Measurements from ENCODE around the gene ESYT2. TPM values are rescaled to one million over a fixed set of nuclear protein-coding genes. Genes with fewer than 3 reads are reported as not detected.
A peak's percentile ranks its signal among the peaks of the same experiment; 100 is the strongest.
"Not testable (repeated sequence)": the region's sequence is repeated elsewhere in the genome, so short reads cannot be mapped to it uniquely, and the experiment has no call there.

The ESYT2 gene
- polyA plus RNA-seq, 3 donors, result 14.0 to 24.1 (median 22.0) TPM

DNA sequence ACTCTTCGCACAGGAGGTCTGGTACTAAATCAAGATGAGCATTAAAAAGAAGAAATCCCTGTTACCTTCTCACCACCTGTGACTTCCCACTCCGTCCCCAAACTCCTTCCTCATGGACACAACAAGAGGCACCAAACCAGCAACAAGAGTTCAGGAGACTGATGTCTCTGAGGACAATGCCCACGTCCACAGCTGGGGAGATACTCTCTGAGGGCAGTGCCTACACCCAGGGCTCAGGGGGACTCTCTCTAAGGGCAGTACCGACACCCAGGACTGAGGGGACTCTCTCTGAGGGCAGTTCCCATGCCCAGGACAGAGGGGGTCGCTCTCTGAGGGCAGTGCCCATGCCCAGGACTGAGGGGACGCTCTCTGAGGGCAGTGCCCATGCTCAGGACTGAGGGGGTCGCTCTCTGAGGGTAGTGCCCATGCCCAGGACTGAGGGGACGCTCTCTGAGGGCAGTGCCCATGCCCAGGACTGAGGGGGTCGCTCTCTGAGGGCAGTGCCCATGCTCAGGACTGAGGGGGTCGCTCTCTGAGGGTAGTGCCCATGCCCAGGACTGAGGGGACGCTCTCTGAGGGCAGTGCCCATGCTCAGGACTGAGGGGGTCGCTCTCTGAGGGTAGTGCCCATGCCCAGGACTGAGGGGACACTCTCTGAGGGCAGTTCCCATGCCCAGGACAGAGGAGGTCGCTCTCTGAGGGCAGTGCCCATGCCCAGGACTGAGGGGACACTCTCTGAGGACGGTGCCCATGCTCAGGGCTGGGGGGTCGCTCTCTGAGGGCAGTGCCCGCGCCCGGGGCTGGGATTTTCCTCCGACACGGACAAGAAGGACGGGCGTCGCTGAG is 125.4 kb downstream of the ESYT2 start:
- Histone ChIP-seq H3K79me2 (ENCODE audit: insufficient read depth, low read length) (peaks cover 82% of the 10 kb centered on the region), H3K4me3 (replicated peaks in 1 of 3; ENCODE audit: low read depth in 2 of 3, low read length in 3 of 3) (peak overlapping the region; percentile 73 to 96 (median 95)), H2AFZ (ENCODE audit: insufficient read depth, low read depth, low read length, poor library complexity, severe bottlenecking) (peak overlapping the region; percentile 94), H3K36me3 (replicated peaks in 1 of 2; ENCODE audit: control insufficient read depth in 1 of 2, insufficient read depth in 2 of 2, low read length in 2 of 2) (peaks cover 3 to 15% of the 10 kb centered on the region in 2 donors), H3K9ac (ENCODE audit: insufficient read depth, low read length, poor library complexity, severe bottlenecking) (peak overlapping the region; percentile 82), H3K4me1 (ENCODE audit: control insufficient read depth in 1 of 2, insufficient read depth in 2 of 2, low read length in 2 of 2) (peaks cover 25 to 40% of the 10 kb centered on the region in 2 donors), H3K9me3 (replicated peaks in 1 of 2; ENCODE audit: control insufficient read depth in 1 of 2, insufficient read depth in 1 of 2, low read length in 2 of 2) (peaks cover 0 to 12% of the 10 kb centered on the region in 2 donors), H3K4me2 (replicated peaks; ENCODE audit: extremely low read depth, low read length, poor library complexity, severe bottlenecking) (peak overlapping the region; percentile 93), H3K27ac (ENCODE audit: low read depth in 1 of 2, low read length in 2 of 2) (peak overlapping the region; percentile 43 to 95)
- Mint-ChIP-seq H3K4me3 (peak overlapping the region; percentile 74 to 83), H3K36me3 (peaks cover 12 to 29% of the 10 kb centered on the region in 2 donors), H3K9me3 (peaks cover 3 to 13% (median 8%) of the 10 kb centered on the region in 7 donors), H3K4me1 (peaks cover 31% of the 10 kb centered on the region), H3K27ac (peak overlapping the region; percentile 46 to 92 (median 89))
- DNase-seq; H3K27me3 Mint-ChIP-seq (ENCODE audit: low read depth in 3 of 3); H4K20me1 ChIP-seq (ENCODE audit: insufficient read depth, low read length); H3K27me3 ChIP-seq (ENCODE audit: control insufficient read depth in 2 of 2, insufficient read depth in 2 of 2, low read length in 2 of 2): not testable (repeated sequence)
- intact Hi-C loops (cut with micrococcal nuclease), result loop anchor here (10.0 kb wide), 2 partner anchors 121 to 151 kb away; partner anchors contain the start of genes DYNC2I1 (in 1 of the 2) and ESYT2 (in 1 of the 2)
- 16% methylated on average over 20 of the region's 23 CpGs for WGBS (ENCODE audit: insufficient coverage)

DNA sequence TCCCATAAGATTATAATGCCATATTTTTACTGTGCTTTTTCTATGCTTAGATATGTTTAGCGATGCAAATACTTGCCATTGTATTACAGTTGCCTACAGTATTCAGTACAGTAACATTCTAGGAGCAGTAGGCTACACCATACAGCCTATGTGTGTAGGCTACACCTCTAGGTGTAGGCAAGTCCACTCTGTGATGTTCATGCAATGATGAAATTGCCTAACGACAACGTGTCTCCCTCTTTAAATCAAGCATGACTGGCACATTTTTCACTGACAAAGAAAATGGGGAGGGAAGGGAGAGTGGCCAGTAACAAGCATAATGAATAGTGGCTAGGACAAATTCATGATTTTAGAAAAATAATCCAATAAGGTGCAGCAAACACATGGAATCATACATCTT is 126.4 kb downstream of the ESYT2 start:
- Histone ChIP-seq H3K79me2 (ENCODE audit: insufficient read depth, low read length) (peaks cover 91% of the 10 kb centered on the region), H2AFZ (ENCODE audit: insufficient read depth, low read depth, low read length, poor library complexity, severe bottlenecking) (no peak overlapping the region), H3K4me3 (replicated peaks in 1 of 3; ENCODE audit: low read depth in 2 of 3, low read length in 3 of 3) (no peak overlapping the region), H3K9ac (ENCODE audit: insufficient read depth, low read length, poor library complexity, severe bottlenecking) (no peak overlapping the region), H3K9me3 (replicated peaks in 1 of 2; ENCODE audit: control insufficient read depth in 1 of 2, insufficient read depth in 1 of 2, low read length in 2 of 2) (peaks cover 0 to 12% of the 10 kb centered on the region in 2 donors), H4K20me1 (ENCODE audit: insufficient read depth, low read length) (no peaks in the 10 kb centered on the region), H3K36me3 (replicated peaks in 1 of 2; ENCODE audit: control insufficient read depth in 1 of 2, insufficient read depth in 2 of 2, low read length in 2 of 2) (peaks cover 3 to 15% of the 10 kb centered on the region in 2 donors), H3K27ac (ENCODE audit: low read depth in 1 of 2, low read length in 2 of 2) (peak overlapping the region in 1 of 2 donors; percentile 95), H3K27me3 (ENCODE audit: control insufficient read depth in 2 of 2, insufficient read depth in 2 of 2, low read length in 2 of 2) (no peaks in the 10 kb centered on the region), H3K4me1 (ENCODE audit: control insufficient read depth in 1 of 2, insufficient read depth in 2 of 2, low read length in 2 of 2) (peaks cover 24 to 40% of the 10 kb centered on the region in 2 donors), H3K4me2 (replicated peaks; ENCODE audit: extremely low read depth, low read length, poor library complexity, severe bottlenecking) (no peak overlapping the region)
- Mint-ChIP-seq H3K27ac (no peak overlapping the region), H3K4me3 (no peak overlapping the region), H3K9me3 (peaks cover 3 to 11% (median 6%) of the 10 kb centered on the region in 7 donors), H3K36me3 (peaks cover 12 to 31% of the 10 kb centered on the region in 2 donors), H3K4me1 (peaks cover 29% of the 10 kb centered on the region), H3K27me3 (ENCODE audit: low read depth in 3 of 3) (no peaks in the 10 kb centered on the region)
- DNase-seq, result no peak
- WGBS (ENCODE audit: insufficient coverage), result no CpG with 5 or more reads among the region's 3 CpGs
- TF ChIP-seq, protein P1, sequence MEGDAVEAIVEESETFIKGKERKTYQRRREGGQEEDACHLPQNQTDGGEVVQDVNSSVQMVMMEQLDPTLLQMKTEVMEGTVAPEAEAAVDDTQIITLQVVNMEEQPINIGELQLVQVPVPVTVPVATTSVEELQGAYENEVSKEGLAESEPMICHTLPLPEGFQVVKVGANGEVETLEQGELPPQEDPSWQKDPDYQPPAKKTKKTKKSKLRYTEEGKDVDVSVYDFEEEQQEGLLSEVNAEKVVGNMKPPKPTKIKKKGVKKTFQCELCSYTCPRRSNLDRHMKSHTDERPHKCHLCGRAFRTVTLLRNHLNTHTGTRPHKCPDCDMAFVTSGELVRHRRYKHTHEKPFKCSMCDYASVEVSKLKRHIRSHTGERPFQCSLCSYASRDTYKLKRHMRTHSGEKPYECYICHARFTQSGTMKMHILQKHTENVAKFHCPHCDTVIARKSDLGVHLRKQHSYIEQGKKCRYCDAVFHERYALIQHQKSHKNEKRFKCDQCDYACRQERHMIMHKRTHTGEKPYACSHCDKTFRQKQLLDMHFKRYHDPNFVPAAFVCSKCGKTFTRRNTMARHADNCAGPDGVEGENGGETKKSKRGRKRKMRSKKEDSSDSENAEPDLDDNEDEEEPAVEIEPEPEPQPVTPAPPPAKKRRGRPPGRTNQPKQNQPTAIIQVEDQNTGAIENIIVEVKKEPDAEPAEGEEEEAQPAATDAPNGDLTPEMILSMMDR (IDR thresholded peaks at IDR 0.05), result no peak
- intact Hi-C loops (cut with micrococcal nuclease), result loop anchor here (10.0 kb wide), 2 partner anchors 122 to 152 kb away; partner anchors contain the start of genes DYNC2I1 (in 1 of the 2) and ESYT2 (in 1 of the 2)

All from CD14-positive monocyte (primary cell).